ENCODE measurements around the gene CEND1.
A peak's percentile ranks its signal among the peaks of the same experiment; 100 is the strongest.

- TF ChIP-seq ZNF512 (CRISPR knock-in tag; IDR thresholded peaks at IDR 0.05) (no peak), ZNF33B (CRISPR knock-in tag; IDR thresholded peaks at IDR 0.05) (no peak), ZNF605 (CRISPR knock-in tag; IDR thresholded peaks at IDR 0.05) (peak; percentile 39; the same call in 1 of the 2 replicates), NRL (CRISPR knock-in tag; IDR thresholded peaks at IDR 0.05; ENCODE audit: borderline replicate concordance) (peak; percentile 82)
These were observed 48.8 kb upstream of the CEND1 start for GRCh38 chr11:838441-839279.

Data from HepG2 (cell line).